IMR-90 (cell line): ENCODE measurements around the gene PHF5A. TPM values are rescaled to one million over a fixed set of nuclear protein-coding genes. Genes with fewer than 3 reads are reported as not detected.

ENCODE experiments used
- ATAC-seq: fragments of 200-7000 bp; cut with Tn5 transposase; 2 replicates; pipeline ENCODE4 v1.9.1; 2020; ENCODE audit warnings: low read depth, mild to moderate bottlenecking, moderate library complexity
- BruUV-seq: library from RNA; stranded (reverse); fragments of 400-500 nt; replicated peaks from 2 replicates; lab custom pipeline; 2021; lab: Mats Ljungman, UMichigan
- CTCF ChIA-PET: fragments of 300-600 bp; formaldehyde crosslinking; extraction: SDS; loops from one replicate; lab custom pipeline; 2021; ENCODE audit warnings: antibody characterized with exemption; lab: Yijun Ruan, JAX
- POLR2A ChIA-PET: fragments of 300-600 bp; sonication (Branson Sonifier 250); formaldehyde crosslinking; loops from one replicate; lab custom pipeline; 2022; ENCODE audit warnings: antibody characterized with exemption; ENCODE audit not compliant: unreplicated experiment; lab: Charles Lee
- DNase-seq: peaks from one replicate; pipeline ENCODE4 v3.0.0; 2013
- H2AFZ ChIP-seq: replicated peaks from 2 replicates; pipeline ENCODE3; 2013; ENCODE audit warnings: low read length, mild to moderate bottlenecking; ENCODE audit not compliant: poor library complexity
- H2AK5ac ChIP-seq: 2 replicates; pipeline ENCODE4 v1.6.1; 2013; ENCODE audit warnings: low read depth, low read length, inconsistent platforms
- H2AK9ac ChIP-seq: replicated peaks from 2 replicates; pipeline ENCODE3; 2013; ENCODE audit warnings: mild to moderate bottlenecking, low read depth, low read length, moderate library complexity; ENCODE audit not compliant: poor library complexity
- H2BK120ac ChIP-seq: 2 replicates; pipeline ENCODE4 v1.6.1; 2013; ENCODE audit warnings: low read depth, low read length, inconsistent platforms
- H2BK15ac ChIP-seq: 3 replicates; pipeline ENCODE4 v1.6.1; 2013; ENCODE audit warnings: low read depth, low read length, inconsistent platforms
- H2BK20ac ChIP-seq: 2 replicates; pipeline ENCODE4 v1.6.1; 2013; ENCODE audit warnings: low read depth, mild to moderate bottlenecking, inconsistent platforms, low read length, moderate library complexity
- H2BK5ac ChIP-seq: 2 replicates; pipeline ENCODE4 v1.6.1; 2013; ENCODE audit warnings: mild to moderate bottlenecking, low read depth, low read length, inconsistent platforms; ENCODE audit not compliant: poor library complexity, severe bottlenecking
- H3K14ac ChIP-seq: replicated peaks from 2 replicates; pipeline ENCODE4 v1.6.1; 2013; ENCODE audit warnings: low read depth, low read length, inconsistent platforms
- H3K18ac ChIP-seq: 2 replicates; pipeline ENCODE4 v1.6.1; 2013; ENCODE audit warnings: low read depth, low read length, control low read depth
- H3K23ac ChIP-seq: 2 replicates; pipeline ENCODE4 v1.6.1; 2013; ENCODE audit warnings: low read depth, low read length, inconsistent platforms
- H3K27ac ChIP-seq: 2 replicates; pipeline ENCODE4 v1.5.1; 2013; ENCODE audit warnings: mild to moderate bottlenecking, control low read depth, low read length; ENCODE audit not compliant: insufficient read depth
- H3K27me3 ChIP-seq: 2 replicates; pipeline ENCODE4 v1.6.1; 2013; ENCODE audit warnings: low read length; ENCODE audit not compliant: control insufficient read depth, insufficient read depth
- H3K36me3 ChIP-seq: 2 replicates; pipeline ENCODE4 v1.6.1; 2013; ENCODE audit warnings: low read length, mixed read lengths; ENCODE audit not compliant: control insufficient read depth, insufficient read depth
- H3K4ac ChIP-seq: 2 replicates; pipeline ENCODE4 v1.6.1; 2013; ENCODE audit warnings: low read depth, low read length, inconsistent platforms
- H3K4me1 ChIP-seq: 2 replicates; pipeline ENCODE4 v1.6.1; 2013; ENCODE audit warnings: low read length, mixed read lengths; ENCODE audit not compliant: control insufficient read depth, insufficient read depth
- H3K4me2 ChIP-seq: 2 replicates; pipeline ENCODE4 v1.6.1; 2013; ENCODE audit warnings: low read depth, mild to moderate bottlenecking, control low read depth, low read length, moderate library complexity
- H3K4me3 ChIP-seq: 2 replicates; pipeline ENCODE4 v1.5.1; 2013; ENCODE audit warnings: low read depth, mild to moderate bottlenecking, control low read depth, low read length, moderate library complexity; ENCODE audit not compliant: insufficient read depth
- H3K56ac ChIP-seq: 2 replicates; pipeline ENCODE4 v1.6.1; 2013; ENCODE audit warnings: low read length, inconsistent platforms; ENCODE audit not compliant: insufficient read depth; ENCODE audit errors: extremely low read depth
- H3K79me1 ChIP-seq, 2 experiments: 2 replicates each; pipeline ENCODE4 v1.6.1; 2013; ENCODE audit warnings: low read length in 2 of 2, inconsistent platforms in 1 of 2, low read depth in 1 of 2
- H3K9ac ChIP-seq: 2 replicates; pipeline ENCODE4 v1.6.1; 2013; ENCODE audit warnings: low read depth, low read length, control low read depth
- H3K9me1 ChIP-seq: 2 replicates; pipeline ENCODE4 v1.6.1; 2013; ENCODE audit warnings: low read length, inconsistent platforms; ENCODE audit not compliant: insufficient read depth
- H3K9me3 ChIP-seq: 2 replicates; pipeline ENCODE4 v1.6.1; 2013; ENCODE audit warnings: low read length; ENCODE audit not compliant: control insufficient read depth, insufficient read depth
- H4K20me1 ChIP-seq: 2 replicates; pipeline ENCODE4 v1.6.1; 2013; ENCODE audit warnings: low read length, inconsistent platforms; ENCODE audit not compliant: insufficient read depth
- H4K5ac ChIP-seq: 2 replicates; pipeline ENCODE4 v1.6.1; 2013; ENCODE audit warnings: mild to moderate bottlenecking, low read depth, low read length, control low read depth
- H4K8ac ChIP-seq, 2 experiments: 2 replicates each; pipeline ENCODE4 v1.6.1; 2013; ENCODE audit warnings: low read depth in 2 of 2, low read length in 2 of 2, control low read depth in 1 of 2, inconsistent platforms in 1 of 2
- H4K91ac ChIP-seq: 2 replicates; pipeline ENCODE4 v1.6.1; 2013; ENCODE audit warnings: low read depth, low read length, inconsistent platforms; ENCODE audit not compliant: insufficient read depth
- BHLHE40 ChIP-seq: fragments of 150-350 bp; IDR thresholded peaks from 2 replicates; pipeline ENCODE4 v1.6.1; 2016; ENCODE audit warnings: mild to moderate bottlenecking, low read depth, low read length
- CEBPB ChIP-seq: IDR thresholded peaks from 2 replicates; pipeline ENCODE4 v1.6.1; 2012; ENCODE audit warnings: low read depth, low read length, improper control_type of control experiment
- MAFK ChIP-seq: IDR thresholded peaks from 2 replicates; pipeline ENCODE4 v1.6.1; 2012; ENCODE audit warnings: low read depth, low read length, improper control_type of control experiment
- MAZ ChIP-seq: IDR thresholded peaks from 2 replicates; pipeline ENCODE4 v1.6.1; 2012; ENCODE audit warnings: low read depth, mild to moderate bottlenecking, low read length, improper control_type of control experiment, moderate library complexity, borderline replicate concordance
- MXI1 ChIP-seq: IDR thresholded peaks from 2 replicates; pipeline ENCODE4 v1.6.1; 2012; ENCODE audit warnings: low read depth, mild to moderate bottlenecking, low read length, moderate library complexity, borderline replicate concordance
- POLR2A ChIP-seq: IDR thresholded peaks from 2 replicates; pipeline ENCODE4 v1.6.1; 2012; ENCODE audit warnings: mild to moderate bottlenecking, low read depth, low read length
- RAD21 ChIP-seq: IDR thresholded peaks from 2 replicates; pipeline ENCODE4 v1.6.1; 2012; ENCODE audit warnings: low read length, improper control_type of control experiment
- RCOR1 ChIP-seq: IDR thresholded peaks from 2 replicates; pipeline ENCODE4 v1.6.1; 2012; ENCODE audit warnings: mild to moderate bottlenecking, low read length, improper control_type of control experiment; ENCODE audit not compliant: insufficient replicate concordance
- SMC3 ChIP-seq: fragments of 150-350 bp; IDR thresholded peaks from 2 replicates; pipeline ENCODE4 v1.6.1; 2016; ENCODE audit warnings: low read depth, mild to moderate bottlenecking, antibody characterized with exemption, low read length, moderate library complexity
- WGBS, 2 experiments: methylation state at CpG; one replicate each; pipeline versions ENCODE4 v1.1.5 to v1.1.7; 2013; ENCODE audit warnings: missing lambda C conversion rate in 2 of 2; ENCODE audit not compliant: insufficient read length in 1 of 2; ENCODE audit errors: extremely low coverage in 2 of 2; 5-methylcytosine and 5-hydroxymethylcytosine counted together
- dilution Hi-C: fragments of 300-500 bp; cut with HindIII; formaldehyde crosslinking; loops from one replicate; pipeline ENCODE4 v1.14.3; 2018; ENCODE audit warnings: low sequenced_read_pairs; ENCODE audit not compliant: unreplicated experiment
- in situ Hi-C: fragments of 300-500 bp; cut with MboI; formaldehyde crosslinking; loops from 3 replicates; pipeline ENCODE4 v1.14.3; 2019; ENCODE audit warnings: low sequenced_read_pairs, inconsistent platforms, mixed read lengths
- intact Hi-C: fragments of 100-400 bp; cut with micrococcal nuclease; formaldehyde crosslinking; loops from 2 replicates; pipeline ENCODE4 v1.10.0; 2022
- polyA plus RNA-seq, 3 experiments: library from polyadenylated mRNA; depleted of rRNA; stranded (reverse); fragments of >200 nt; gene quantifications; 2 replicates each; pipeline ENCODE4 v1.2.3, GENCODE V29; 2012; ENCODE audit warnings: low replicate concordance in 1 of 3
- total RNA-seq: library from RNA; depleted of rRNA; stranded (reverse); fragments of >200 nt; gene quantifications from 2 replicates; pipeline ENCODE4 v1.2.3, GENCODE V29; 2012
- TF ChIP-seq, protein P1 (sequence below): fragments of 150-350 bp; IDR thresholded peaks from 2 replicates; pipeline ENCODE4 v1.6.1; 2017; ENCODE audit warnings: mild to moderate bottlenecking, antibody characterized with exemption, low read length, low read depth

Gene PHF5A
- total and polyA plus RNA-seq, 2 of the 4 experiments (the other 2 are of a cell fraction): 50.9 to 54.9 TPM

- in situ Hi-C loops (no loop called here), intact Hi-C loops (no loop called here), dilution Hi-C loops (no loop called here)
- Histone ChIP-seq H2AK9ac (no peak overlapping the region), H4K5ac (no peak overlapping the region), H2AK5ac (no peak overlapping the region), H2AFZ (no peak overlapping the region), H3K4me2 (no peak overlapping the region), H3K14ac (no peak overlapping the region), H4K8ac (no peak overlapping the region), H4K91ac (no peak overlapping the region), H2BK15ac (no peak overlapping the region), H3K9ac (no peak overlapping the region), H3K9me3 (no peaks in the 10 kb centered on the region), H3K4me3 (no peak overlapping the region), H3K27me3 (no peaks in the 10 kb centered on the region), H3K79me1 (peaks cover 30 to 79% of the 10 kb centered on the region in 2 experiments), H3K27ac (no peak overlapping the region), H3K4ac (no peak overlapping the region), H2BK120ac (no peak overlapping the region), H4K20me1 (peaks cover 88% of the 10 kb centered on the region), H2BK20ac (no peak overlapping the region), H3K18ac (no peak overlapping the region), H3K4me1 (no peaks in the 10 kb centered on the region), H3K36me3 (peaks cover 59% of the 10 kb centered on the region), H3K9me1 (peaks cover 7% of the 10 kb centered on the region), H3K56ac (no peak overlapping the region), H2BK5ac (no peak overlapping the region), H3K23ac (no peak overlapping the region)
- ATAC-seq: no peak
- BruUV-seq: no TSS peak
- no peak for TF ChIP-seq MXI1
- no peak for TF ChIP-seq MAFK
- no peak for TF ChIP-seq SMC3
- no peak for TF ChIP-seq BHLHE40
- TF ChIP-seq MAZ: no peak
- TF ChIP-seq POLR2A: no peak
- no peak for TF ChIP-seq RAD21
- TF ChIP-seq RCOR1: no peak
- TF ChIP-seq CEBPB: no peak
- TF ChIP-seq, protein P1, sequence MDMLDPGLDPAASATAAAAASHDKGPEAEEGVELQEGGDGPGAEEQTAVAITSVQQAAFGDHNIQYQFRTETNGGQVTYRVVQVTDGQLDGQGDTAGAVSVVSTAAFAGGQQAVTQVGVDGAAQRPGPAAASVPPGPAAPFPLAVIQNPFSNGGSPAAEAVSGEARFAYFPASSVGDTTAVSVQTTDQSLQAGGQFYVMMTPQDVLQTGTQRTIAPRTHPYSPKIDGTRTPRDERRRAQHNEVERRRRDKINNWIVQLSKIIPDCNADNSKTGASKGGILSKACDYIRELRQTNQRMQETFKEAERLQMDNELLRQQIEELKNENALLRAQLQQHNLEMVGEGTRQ: no peak
- DNase-seq: no peak
- ChIA-PET POLR2A (no interaction called here), CTCF (no interaction called here)
- no CpG with 5 or more reads among the region's 4 CpGs for whole genome bisulfite sequencing, 2 experiments
These were observed 32.9 kb downstream of the PHF5A start for GRCh38 chr22:41435560-41435959.
